Osteocyte (in vitro differentiated cells): ENCODE data around the gene ITPRIP. TPM values are rescaled to one million over a fixed set of nuclear protein-coding genes. Genes with fewer than 3 reads are reported as not detected.

Experiments used
- DNase-seq: peaks from one replicate; pipeline ENCODE4 v3.0.0; 2021; ENCODE audit warnings: mixed read lengths; ENCODE audit not compliant: unreplicated experiment; ENCODE audit errors: extremely low spot score
- H3K27ac Mint-ChIP-seq: one replicate; pipeline ENCODE4 v1.8.0; 2021; ENCODE audit warnings: mild to moderate bottlenecking, mixed read lengths; ENCODE audit not compliant: unreplicated experiment
- H3K27me3 Mint-ChIP-seq: one replicate; pipeline ENCODE4 v1.8.0; 2021; ENCODE audit warnings: mixed read lengths; ENCODE audit not compliant: unreplicated experiment
- H3K36me3 Mint-ChIP-seq: one replicate; pipeline ENCODE4 v1.8.0; 2021; ENCODE audit warnings: mixed read lengths; ENCODE audit not compliant: unreplicated experiment
- H3K4me1 Mint-ChIP-seq: one replicate; pipeline ENCODE4 v1.8.0; 2021; ENCODE audit warnings: mixed read lengths; ENCODE audit not compliant: unreplicated experiment
- H3K4me3 Mint-ChIP-seq: one replicate; pipeline ENCODE4 v1.8.0; 2021; ENCODE audit warnings: mild to moderate bottlenecking, moderate library complexity, mixed read lengths; ENCODE audit not compliant: unreplicated experiment
- H3K9me3 Mint-ChIP-seq: one replicate; pipeline ENCODE4 v1.8.0; 2021; ENCODE audit warnings: mixed read lengths; ENCODE audit not compliant: unreplicated experiment
- CTCF ChIP-seq: fragments of 200-600 bp; sonication (generic); IDR thresholded peaks from 2 replicates; pipeline ENCODE4 v1.5.0; 2021; ENCODE audit warnings: antibody characterized with exemption, mild to moderate bottlenecking, moderate library complexity
- total RNA-seq: library from RNA; stranded (reverse); gene quantifications from 2 replicates; pipeline ENCODE4 v1.2.1, GENCODE V29; 2021

ITPRIP gene
- total RNA-seq, 1 donor from 2014 or later: 17.5 TPM

DNA sequence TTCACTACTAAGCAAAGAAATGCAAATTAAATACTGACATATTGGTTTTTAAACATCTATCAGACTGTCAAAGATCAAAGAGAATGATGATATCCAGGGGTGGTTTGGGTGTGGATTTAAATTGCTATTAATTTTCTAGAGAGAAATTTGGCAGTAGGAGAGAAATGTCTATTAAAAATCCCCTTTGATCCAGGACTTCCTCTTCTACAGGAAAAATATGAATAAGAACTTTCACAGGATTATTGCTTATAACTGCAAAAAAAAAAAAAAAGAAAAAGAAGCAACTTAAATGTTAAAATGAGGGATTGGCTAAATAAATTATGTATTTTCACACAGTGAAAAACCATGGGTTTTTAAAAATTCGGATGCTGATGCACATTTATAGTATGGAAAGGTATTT lies 36.3 kb upstream of the ITPRIP start:
- TF ChIP-seq CTCF: no peak
- no peaks in the 10 kb centered on the region for H3K4me1 Mint-ChIP-seq
- no peaks in the 10 kb centered on the region for H3K36me3 Mint-ChIP-seq
- H3K27ac Mint-ChIP-seq: no peak overlapping the region
- H3K9me3 Mint-ChIP-seq: peaks cover 3% of the 10 kb centered on the region
- DNase-seq: no peak
- H3K27me3 Mint-ChIP-seq: peaks cover 25% of the 10 kb centered on the region
- no peak overlapping the region for H3K4me3 Mint-ChIP-seq

- H3K9me3 Mint-ChIP-seq: peaks cover 3% of the 10 kb centered on the region
- no peaks in the 10 kb centered on the region for H3K4me1 Mint-ChIP-seq
- no peak overlapping the region for H3K4me3 Mint-ChIP-seq
- no peak for DNase-seq
- TF ChIP-seq CTCF: no peak
- H3K36me3 Mint-ChIP-seq: no peaks in the 10 kb centered on the region
- peaks cover 32% of the 10 kb centered on the region for H3K27me3 Mint-ChIP-seq
- no peak overlapping the region for H3K27ac Mint-ChIP-seq
Measured at GRCh38 chr10:104371753-104372152, 33.5 kb upstream of the ITPRIP start.

- Mint-ChIP-seq H3K4me1 (no peaks in the 10 kb centered on the region), H3K27ac (no peak overlapping the region), H3K36me3 (no peaks in the 10 kb centered on the region), H3K9me3 (peaks cover 3% of the 10 kb centered on the region), H3K27me3 (peaks cover 35% of the 10 kb centered on the region), H3K4me3 (no peak overlapping the region)
- TF ChIP-seq CTCF: no peak
- no peak for DNase-seq
Measured at GRCh38 chr10:104368381-104368780, 30.1 kb upstream of the ITPRIP start.

GRCh38 chr10:104367904-104368303 lies 29.6 kb upstream of the ITPRIP start:
- Mint-ChIP-seq H3K36me3 (no peaks in the 10 kb centered on the region), H3K27ac (no peak overlapping the region), H3K4me3 (no peak overlapping the region), H3K9me3 (peaks cover 3% of the 10 kb centered on the region), H3K4me1 (no peaks in the 10 kb centered on the region), H3K27me3 (peaks cover 39% of the 10 kb centered on the region)
- DNase-seq: no peak
- TF ChIP-seq CTCF: no peak

DNA sequence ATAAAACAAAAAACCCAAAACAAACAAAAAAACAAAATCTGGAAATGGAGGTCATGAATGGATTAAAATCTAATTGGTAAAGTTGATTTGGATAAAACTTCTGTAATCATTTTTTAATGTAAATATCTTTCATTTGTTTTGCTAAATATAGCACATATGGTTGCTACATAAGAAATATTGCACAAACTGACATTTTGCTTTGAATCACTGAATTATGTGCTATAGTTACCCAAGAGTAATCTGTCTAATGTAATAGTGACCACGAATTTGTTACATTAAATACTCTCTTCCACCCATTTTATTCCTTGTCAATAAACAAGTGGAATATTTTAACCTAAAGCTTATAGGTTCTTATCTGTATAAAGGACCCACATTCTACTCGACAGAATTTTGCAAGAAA lies 21.5 kb upstream of the ITPRIP start:
- TF ChIP-seq CTCF: no peak
- Mint-ChIP-seq H3K27me3 (peaks cover 34% of the 10 kb centered on the region), H3K9me3 (no peaks in the 10 kb centered on the region), H3K36me3 (no peaks in the 10 kb centered on the region), H3K27ac (no peak overlapping the region), H3K4me1 (no peaks in the 10 kb centered on the region), H3K4me3 (no peak overlapping the region)
- DNase-seq: no peak
